ENCODE results near the gene STK32B. TPM values are rescaled to one million over a fixed set of nuclear protein-coding genes. Genes with fewer than 3 reads are reported as not detected.

The STK32B gene
- total RNA-seq, 4 donors from 2014 or later: 1.6 to 3.4 (median 1.9) TPM

DNA sequence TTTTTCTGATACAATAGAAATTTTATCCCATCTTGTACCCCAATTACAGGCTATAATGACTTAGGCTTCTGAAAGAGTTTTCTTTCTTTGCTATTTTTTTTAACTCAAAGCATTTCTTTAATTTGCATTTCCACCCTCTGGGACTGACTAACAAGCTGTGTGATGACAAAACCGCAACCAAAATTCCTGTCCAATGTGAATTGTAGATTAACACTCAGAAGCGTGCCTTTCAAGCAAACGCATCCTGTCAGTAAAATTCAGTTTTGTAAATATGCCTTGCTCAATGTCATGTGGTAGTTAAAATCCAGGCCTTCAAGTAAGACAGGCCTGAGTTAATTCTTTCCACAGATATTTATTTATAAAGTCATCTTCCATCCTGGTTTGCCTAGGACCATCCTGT, 50.3 kb downstream of the STK32B start:
- TF ChIP-seq POLR2A (IDR thresholded peaks at IDR 0.05): no peak

DNA sequence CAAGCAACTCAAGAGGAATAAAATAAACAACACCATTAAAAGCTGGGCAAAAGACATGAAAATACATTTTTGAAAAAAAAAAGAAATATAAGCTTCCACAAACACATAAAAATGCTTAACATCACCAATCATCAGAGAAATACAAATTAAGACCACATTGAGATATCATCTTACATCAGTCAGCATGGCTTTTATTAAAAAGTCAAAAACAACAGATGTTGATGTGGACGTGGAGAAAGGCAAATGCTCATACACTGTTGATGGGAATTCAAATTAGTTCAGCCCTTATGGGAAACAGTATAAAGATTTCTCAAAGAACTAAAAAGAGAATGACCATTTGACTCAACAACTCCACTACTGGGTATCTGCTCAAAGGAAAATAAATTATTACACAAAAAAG, 59.6 kb downstream of the STK32B start:
- no peak for TF ChIP-seq POLR2A (IDR thresholded peaks at IDR 0.05)
- TF ChIP-seq, protein P1, sequence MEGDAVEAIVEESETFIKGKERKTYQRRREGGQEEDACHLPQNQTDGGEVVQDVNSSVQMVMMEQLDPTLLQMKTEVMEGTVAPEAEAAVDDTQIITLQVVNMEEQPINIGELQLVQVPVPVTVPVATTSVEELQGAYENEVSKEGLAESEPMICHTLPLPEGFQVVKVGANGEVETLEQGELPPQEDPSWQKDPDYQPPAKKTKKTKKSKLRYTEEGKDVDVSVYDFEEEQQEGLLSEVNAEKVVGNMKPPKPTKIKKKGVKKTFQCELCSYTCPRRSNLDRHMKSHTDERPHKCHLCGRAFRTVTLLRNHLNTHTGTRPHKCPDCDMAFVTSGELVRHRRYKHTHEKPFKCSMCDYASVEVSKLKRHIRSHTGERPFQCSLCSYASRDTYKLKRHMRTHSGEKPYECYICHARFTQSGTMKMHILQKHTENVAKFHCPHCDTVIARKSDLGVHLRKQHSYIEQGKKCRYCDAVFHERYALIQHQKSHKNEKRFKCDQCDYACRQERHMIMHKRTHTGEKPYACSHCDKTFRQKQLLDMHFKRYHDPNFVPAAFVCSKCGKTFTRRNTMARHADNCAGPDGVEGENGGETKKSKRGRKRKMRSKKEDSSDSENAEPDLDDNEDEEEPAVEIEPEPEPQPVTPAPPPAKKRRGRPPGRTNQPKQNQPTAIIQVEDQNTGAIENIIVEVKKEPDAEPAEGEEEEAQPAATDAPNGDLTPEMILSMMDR (IDR thresholded peaks at IDR 0.05): no peak
- WGBS, 2 donors: 46 to 51% methylated on average over 1 of the region's 1 CpG

More for the DNA sequence above, 50.3 kb downstream of the STK32B start:
- DNase-seq (ENCODE audit: low spot score in 2 of 2): no peak
- H3K4me3 ChIP-seq (ENCODE audit: low read depth, poor library complexity, severe bottlenecking): no peak overlapping the region
- WGBS, 2 donors: 77 to 79% methylated on average over 3 of the region's 3 CpGs
- intact Hi-C loops (cut with DNase I; ENCODE audit: low total_unique reads): no loop called here

DNA sequence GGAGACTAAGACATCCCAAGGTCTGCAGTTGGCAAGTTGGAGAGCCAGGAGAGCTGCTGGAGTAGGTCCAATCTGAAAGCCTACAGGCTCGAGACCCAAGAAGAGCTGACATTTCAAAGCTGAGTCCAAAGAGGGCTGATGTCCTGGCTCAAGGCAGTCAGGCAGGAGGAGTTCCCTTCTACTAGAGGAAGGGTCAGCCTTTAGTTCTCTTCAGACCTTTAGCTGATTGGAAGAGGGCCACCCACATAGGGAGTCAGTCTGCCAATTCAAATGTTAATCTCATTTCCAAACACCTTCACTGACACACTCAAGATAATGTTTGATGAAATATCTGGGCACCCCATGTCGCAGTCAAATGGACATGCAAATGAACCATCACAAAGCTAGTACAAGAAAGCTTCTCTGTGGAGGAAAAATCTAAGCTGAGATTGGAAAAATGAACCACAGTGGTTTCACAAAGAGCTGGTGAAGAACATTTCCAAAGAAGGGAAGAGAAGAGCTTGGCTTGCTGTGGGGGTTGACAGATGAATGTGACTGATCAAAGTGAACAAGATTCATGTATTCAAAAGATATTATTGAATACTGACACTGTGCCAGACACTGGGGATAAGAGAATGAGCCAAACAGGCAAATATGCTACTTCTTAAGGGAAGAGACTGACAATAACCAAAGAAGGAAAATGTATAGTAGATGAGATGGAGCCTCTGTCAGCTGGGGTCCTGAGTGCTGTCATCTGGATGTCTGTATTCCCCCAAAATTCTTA, 61.2 kb downstream of the STK32B start:
- WGBS, 2 donors: 61 to 69% methylated on average over 2 of the region's 2 CpGs
- intact Hi-C loops (cut with DNase I; ENCODE audit: low total_unique reads): no loop called here
- TF ChIP-seq POLR2A (IDR thresholded peaks at IDR 0.05): no peak
- TF ChIP-seq, protein P1 (IDR thresholded peaks at IDR 0.05): no peak
- DNase-seq (ENCODE audit: low spot score in 2 of 2): no peak
- no peak overlapping the region for H3K4me3 ChIP-seq (ENCODE audit: low read depth, poor library complexity, severe bottlenecking)

More for the DNA sequence above, 59.6 kb downstream of the STK32B start:
- intact Hi-C loops (cut with DNase I; ENCODE audit: low total_unique reads): no loop called here
- H3K4me3 ChIP-seq (ENCODE audit: low read depth, poor library complexity, severe bottlenecking): no peak overlapping the region
- DNase-seq (ENCODE audit: low spot score in 2 of 2): no peak

DNA sequence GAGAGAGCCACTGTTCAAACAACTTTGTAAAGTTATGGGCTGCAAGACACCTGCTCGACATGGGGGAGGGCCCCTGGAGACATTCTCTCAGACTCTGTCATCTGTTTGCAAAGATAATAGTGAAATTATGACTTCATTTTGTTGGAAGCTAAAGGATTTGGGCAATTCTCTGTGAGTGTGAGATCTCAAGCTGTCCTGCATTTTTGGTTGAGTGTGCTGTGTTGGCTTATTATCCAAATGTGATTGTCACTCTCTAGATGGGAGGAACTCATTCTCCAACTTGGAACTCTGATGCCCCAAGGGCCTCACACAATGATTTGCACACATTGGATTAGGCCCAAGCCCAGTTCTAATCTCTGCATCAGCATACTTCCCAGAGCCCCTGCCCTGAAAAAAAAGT, 63.7 kb downstream of the STK32B start:
- 25 to 26% methylated on average over 1 of the region's 1 CpG for WGBS, 2 donors
- no peak overlapping the region for H3K4me3 ChIP-seq (ENCODE audit: low read depth, poor library complexity, severe bottlenecking)
- TF ChIP-seq, protein P1 (IDR thresholded peaks at IDR 0.05): no peak
- TF ChIP-seq POLR2A (IDR thresholded peaks at IDR 0.05): no peak
- intact Hi-C loops (cut with DNase I; ENCODE audit: low total_unique reads): no loop called here
- no peak for DNase-seq (ENCODE audit: low spot score in 2 of 2)

DNA sequence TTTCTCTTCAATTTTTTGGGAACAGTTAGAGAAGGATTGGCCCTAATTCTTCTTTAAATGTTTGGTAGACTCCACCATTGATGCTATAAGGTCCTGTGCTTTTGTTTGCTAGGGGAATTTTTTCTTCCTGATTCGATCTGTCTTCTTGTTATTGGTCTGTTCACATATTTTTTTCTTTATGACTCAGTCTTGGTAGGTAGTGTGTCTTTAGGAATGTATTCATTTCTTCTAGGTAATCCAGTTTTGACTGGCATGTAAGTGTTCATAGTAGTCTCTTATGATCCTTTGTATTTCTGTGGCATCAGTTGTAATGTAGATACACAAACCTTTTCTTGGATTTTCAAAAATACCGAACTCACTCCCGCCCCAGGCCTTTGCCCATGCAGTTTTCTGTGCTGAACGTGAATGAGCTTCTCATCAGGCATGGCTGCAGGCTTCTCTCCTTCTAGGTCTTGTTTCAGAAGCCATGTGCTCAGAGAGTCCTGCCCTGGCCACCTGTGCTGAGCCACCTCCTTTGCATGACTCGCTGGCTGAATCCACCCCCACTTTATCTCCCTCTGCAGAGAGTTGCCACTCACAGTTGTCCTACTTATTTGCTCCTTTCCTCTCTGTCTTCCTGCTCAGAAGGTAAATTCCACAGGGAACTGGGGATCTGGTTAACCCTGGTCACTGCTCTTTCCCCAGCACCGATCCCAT, 67.0 kb downstream of the STK32B start:
- intact Hi-C loops (cut with DNase I; ENCODE audit: low total_unique reads): no loop called here
- WGBS, 2 donors: 80 to 81% methylated on average over 6 of the region's 6 CpGs

More for the DNA sequence above, 67.0 kb downstream of the STK32B start:
- no peak for TF ChIP-seq POLR2A (IDR thresholded peaks at IDR 0.05)
- TF ChIP-seq, protein P1 (IDR thresholded peaks at IDR 0.05): no peak
- H3K4me3 ChIP-seq (ENCODE audit: low read depth, poor library complexity, severe bottlenecking): no peak overlapping the region
- DNase-seq (ENCODE audit: low spot score in 2 of 2): no peak

All from lower leg skin (tissue), 4 donors.